Epithelial cell of esophagus (primary cell): Measurements from ENCODE around the gene FBLN1.
"Not testable (repeated sequence)": the region's sequence is repeated elsewhere in the genome, so short reads cannot be mapped to it uniquely, and the experiment has no call there.

ENCODE experiments used
- DNase-seq: peaks from one replicate; pipeline ENCODE4 v3.0.0; 2010; ENCODE audit warnings: low read depth
- H3K4me3 ChIP-seq: 2 replicates; pipeline ENCODE4 v1.5.1; 2011; ENCODE audit warnings: mild to moderate bottlenecking, low read length, control low read depth
- TF ChIP-seq, protein P1 (sequence below): IDR thresholded peaks from 2 replicates; pipeline ENCODE4 v1.5.1; 2011; ENCODE audit warnings: low read depth, mild to moderate bottlenecking, low read length, control low read depth, inconsistent platforms; ENCODE audit not compliant: insufficient read depth; ENCODE audit errors: missing control alignments

FBLN1 gene

DNA sequence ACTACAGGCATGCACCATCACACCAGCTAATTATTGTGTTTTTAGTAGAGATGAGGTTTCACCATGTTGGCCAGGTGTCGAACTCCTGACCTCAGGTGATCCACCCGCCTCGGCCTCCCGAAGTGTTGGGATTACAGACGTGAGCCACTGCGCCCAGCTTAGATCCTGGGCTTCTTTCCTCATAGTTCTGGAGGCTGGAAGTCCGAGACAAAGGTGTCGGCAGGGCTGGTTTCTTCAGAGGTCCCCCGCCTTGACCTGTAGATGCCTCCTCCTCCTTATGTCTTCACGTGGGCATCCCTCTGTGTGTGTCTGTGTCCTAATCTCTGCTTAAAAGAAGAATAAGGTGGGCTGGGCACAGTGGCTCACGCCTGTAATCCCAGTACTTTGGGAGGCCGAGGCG is 44.2 kb upstream of the FBLN1 start:
- no peak overlapping the region for H3K4me3 ChIP-seq
- DNase-seq, result no peak
- TF ChIP-seq, protein P1, sequence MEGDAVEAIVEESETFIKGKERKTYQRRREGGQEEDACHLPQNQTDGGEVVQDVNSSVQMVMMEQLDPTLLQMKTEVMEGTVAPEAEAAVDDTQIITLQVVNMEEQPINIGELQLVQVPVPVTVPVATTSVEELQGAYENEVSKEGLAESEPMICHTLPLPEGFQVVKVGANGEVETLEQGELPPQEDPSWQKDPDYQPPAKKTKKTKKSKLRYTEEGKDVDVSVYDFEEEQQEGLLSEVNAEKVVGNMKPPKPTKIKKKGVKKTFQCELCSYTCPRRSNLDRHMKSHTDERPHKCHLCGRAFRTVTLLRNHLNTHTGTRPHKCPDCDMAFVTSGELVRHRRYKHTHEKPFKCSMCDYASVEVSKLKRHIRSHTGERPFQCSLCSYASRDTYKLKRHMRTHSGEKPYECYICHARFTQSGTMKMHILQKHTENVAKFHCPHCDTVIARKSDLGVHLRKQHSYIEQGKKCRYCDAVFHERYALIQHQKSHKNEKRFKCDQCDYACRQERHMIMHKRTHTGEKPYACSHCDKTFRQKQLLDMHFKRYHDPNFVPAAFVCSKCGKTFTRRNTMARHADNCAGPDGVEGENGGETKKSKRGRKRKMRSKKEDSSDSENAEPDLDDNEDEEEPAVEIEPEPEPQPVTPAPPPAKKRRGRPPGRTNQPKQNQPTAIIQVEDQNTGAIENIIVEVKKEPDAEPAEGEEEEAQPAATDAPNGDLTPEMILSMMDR, result no peak

DNA sequence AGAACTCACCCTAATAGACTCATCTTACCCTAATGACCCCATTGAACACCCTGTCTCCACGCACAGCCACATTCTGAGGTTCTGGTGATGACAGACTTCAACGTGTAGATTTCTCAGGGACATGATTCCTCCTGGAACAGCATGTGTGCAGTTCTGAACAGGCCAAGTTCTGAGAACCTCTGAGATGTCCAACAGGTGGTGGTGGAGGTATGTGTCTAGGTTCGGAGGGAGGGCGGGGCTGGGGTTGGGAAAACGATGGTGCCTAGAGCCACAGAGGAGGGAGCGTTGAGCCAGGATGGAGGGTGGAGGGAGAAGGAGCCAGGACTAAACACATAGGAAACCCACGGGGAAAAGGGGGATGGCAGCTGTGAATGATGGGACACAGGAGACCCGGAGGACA is 43.4 kb upstream of the FBLN1 start:
- no peak for DNase-seq
- no peak overlapping the region for H3K4me3 ChIP-seq
- TF ChIP-seq, protein P1, result no peak

DNA sequence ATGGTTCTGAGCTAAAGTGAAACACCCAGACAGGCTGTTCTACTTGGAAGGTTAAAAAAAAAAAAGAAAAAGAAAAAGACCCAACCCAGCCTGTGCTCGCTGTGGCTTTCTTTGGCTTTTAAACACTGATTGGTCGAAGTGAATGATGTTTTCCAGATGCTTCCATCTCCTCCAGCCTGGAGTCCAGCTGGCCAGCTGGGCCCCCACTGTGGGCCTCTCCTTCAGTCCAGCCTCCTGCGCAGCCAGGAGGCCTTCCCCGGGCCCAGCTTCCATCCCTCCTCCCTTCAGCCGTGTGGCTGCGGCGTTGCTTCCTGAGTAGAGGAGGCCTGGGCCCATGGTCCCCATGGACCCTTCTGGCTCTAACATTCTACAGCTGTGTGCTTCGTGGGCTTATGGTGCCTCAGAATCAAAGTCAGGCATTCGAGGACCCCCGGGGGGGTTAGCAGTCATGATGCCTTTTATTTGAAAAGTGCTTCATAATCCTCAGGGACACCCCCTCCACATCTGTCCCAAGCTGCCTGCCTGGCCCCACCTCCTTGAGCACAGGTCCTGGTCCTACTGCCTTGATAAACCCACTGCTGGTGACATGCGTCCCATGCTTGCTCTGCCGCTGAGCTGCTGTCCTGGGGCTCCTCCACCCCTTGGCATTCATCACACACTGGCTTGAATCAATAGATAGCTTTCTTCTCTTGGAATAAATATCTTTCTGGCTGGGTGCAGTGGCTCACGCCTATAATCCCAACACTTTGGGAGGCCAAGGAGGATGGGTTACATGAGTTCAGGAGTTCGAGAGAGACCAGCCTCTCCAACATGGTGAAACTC is 42.2 kb upstream of the FBLN1 start:
- no peak overlapping the region for H3K4me3 ChIP-seq
- TF ChIP-seq, protein P1, result no peak
- DNase-seq, result no peak

DNA sequence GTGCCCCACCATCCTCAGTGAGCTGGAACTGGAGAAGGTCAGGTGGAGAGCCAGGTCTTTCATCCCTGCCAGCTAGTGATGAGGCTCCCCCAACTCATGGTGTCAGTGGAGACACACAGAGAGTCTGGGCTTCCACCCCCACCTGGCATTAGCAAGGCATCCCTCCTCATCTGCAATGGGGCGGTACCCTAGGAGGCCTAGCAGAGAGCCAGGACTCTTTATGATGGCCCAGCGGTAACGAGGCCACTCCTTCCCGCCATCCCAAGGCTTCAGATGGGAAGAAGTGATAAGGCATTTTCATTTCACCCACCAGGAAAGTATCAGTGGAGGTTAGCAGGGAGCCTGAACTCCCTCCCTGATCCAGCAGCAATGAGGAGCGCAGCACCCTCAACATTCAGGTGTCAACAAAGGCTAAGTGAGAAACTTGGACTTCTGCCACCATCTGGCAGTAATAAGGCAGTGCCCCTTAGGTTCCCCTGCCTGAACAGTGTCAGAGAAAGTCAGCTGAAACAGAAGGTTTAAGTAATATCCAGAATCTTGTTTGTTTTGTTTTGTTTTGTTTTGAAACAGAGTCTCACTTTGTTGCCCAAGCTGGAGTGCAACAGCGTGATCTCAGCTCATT is 40.5 kb upstream of the FBLN1 start:
- no peak overlapping the region for H3K4me3 ChIP-seq
- no peak for DNase-seq
- TF ChIP-seq, protein P1, result no peak

DNA sequence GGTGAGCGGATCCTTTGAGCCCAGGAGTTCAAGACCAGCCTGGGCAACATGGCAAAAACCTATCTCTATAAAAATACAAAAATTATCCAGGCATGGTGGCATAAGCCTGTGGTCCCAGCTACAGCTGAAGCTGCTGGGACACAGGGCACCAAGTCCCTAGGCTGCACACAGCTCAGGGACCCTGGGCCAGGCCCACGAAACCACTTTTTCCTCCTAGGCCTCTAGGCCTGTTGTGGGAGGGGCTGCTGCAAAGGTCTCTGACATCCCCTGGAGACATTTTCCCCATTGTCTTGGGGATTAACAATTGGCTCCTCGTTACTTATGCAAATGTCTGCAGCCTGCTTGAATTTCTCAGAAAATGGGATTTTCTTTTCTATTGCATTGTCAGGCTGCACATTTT is 39.0 kb upstream of the FBLN1 start:
- not testable (repeated sequence) for H3K4me3 ChIP-seq, DNase-seq

DNA sequence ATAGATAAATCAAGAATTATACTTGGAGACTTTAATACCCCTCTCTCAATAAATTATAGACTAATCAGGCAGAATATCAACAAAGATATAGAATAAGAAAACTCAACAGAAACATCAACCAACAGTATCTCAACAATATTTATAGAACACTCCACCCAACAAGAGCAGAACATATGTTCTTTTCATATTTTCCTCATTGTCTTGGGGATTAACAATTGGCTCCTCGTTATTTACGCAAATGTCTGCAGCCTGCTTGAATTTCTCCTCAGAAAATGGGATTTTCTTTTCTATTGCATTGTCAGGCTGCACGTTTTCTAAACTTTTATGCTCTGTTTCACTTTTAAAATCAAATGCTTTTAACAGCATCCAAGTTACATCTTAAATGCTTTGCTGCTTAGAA is 37.0 kb upstream of the FBLN1 start:
- DNase-seq, result no peak
- TF ChIP-seq, protein P1, result no peak
- H3K4me3 ChIP-seq, result no peak overlapping the region

DNA sequence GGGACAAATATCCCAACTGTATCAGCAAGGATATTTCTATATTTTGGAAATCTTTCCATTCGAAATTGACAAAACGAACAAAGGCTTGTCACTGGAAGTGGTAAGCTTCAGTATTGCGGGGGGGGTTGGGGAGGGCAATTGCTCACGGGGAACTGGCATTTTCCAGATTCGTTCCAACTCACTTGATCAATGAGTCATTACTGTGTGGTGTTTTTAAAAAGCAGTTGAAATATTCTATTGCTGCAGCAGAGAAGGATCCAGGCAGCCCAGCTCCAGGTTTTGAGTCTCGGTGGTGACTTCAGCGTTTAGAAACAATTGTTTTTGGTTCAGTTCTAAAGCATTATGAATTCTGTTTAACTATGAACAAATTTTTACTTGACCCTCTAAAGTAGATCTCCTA is 33.8 kb upstream of the FBLN1 start:
- TF ChIP-seq, protein P1, result no peak
- no peak overlapping the region for H3K4me3 ChIP-seq
- peak; percentile 81 for DNase-seq
